Mucosa of descending colon (tissue), 3 donors: ENCODE measurements around the gene KLHDC1. TPM values are rescaled to one million over a fixed set of nuclear protein-coding genes. Genes with fewer than 3 reads are reported as not detected.

ENCODE experiments used
- ATAC-seq: fragments of 200-7000 bp; cut with Tn5 transposase; one replicate; pipeline ENCODE4 v1.9.1; 2020; ENCODE audit warnings: mild to moderate bottlenecking, moderate library complexity
- DNase-seq, 3 donors: peaks; one replicate each; pipeline ENCODE4 v3.0.0-alpha.2; 2020
- H3K36me3 ChIP-seq: fragments of 200-600 bp; one replicate; pipeline ENCODE4 v1.8.0; 2021; ENCODE audit warnings: low read depth, mild to moderate bottlenecking
- H3K4me1 ChIP-seq: fragments of 200-600 bp; one replicate; pipeline ENCODE4 v1.8.0; 2021; ENCODE audit warnings: low read depth, mild to moderate bottlenecking
- H3K4me3 ChIP-seq: fragments of 200-600 bp; one replicate; pipeline ENCODE4 v1.8.0; 2021; ENCODE audit warnings: mild to moderate bottlenecking
- H3K9me3 ChIP-seq: fragments of 200-600 bp; one replicate; pipeline ENCODE4 v1.8.0; 2021; ENCODE audit warnings: mild to moderate bottlenecking
- CTCF ChIP-seq: fragments of 200-600 bp; IDR thresholded peaks from one replicate; pipeline ENCODE4 v1.8.0; 2022; ENCODE audit warnings: antibody characterized with exemption, mild to moderate bottlenecking
- intact Hi-C, 2 donors: fragments of 100-400 bp; cut with DNase I in 1 of 2; cut with micrococcal nuclease in 1 of 2; formaldehyde crosslinking; loops; one replicate each; pipeline versions ENCODE4 v1.11.0 to v1.11.1; 2022; cut with DNase I, micrococcal nuclease
- total RNA-seq, 3 donors: library from RNA; stranded (reverse); fragmentation: NEBNext Ultra II Directional in 2 of 3; extraction: Animal tissue kit (Norgen Biotek cat#: 25700) in 2 of 3; gene quantifications; one replicate each; pipeline versions ENCODE4 v1.2.1 to v1.2.4, GENCODE V29; 2021 to 2023
- donor health status: DM: no; HTN: no; CAD: no; lungs with moderate emphysema.
- donor health status: DM: no; HTN: no; CAD: no.
- donor health status: DM: no; HTN: yes; CAD: no.

KLHDC1 gene
- total RNA-seq, 3 donors from 2014 or later: 1.8 to 12.5 (median 2.7) TPM

GRCh38 chr14:49783394-49784014, 90.6 kb downstream of the KLHDC1 start:
- TF ChIP-seq CTCF: no peak
- Histone ChIP-seq H3K36me3 (peaks cover 14% of the 10 kb centered on the region), H3K4me3 (no peak overlapping the region), H3K9me3 (no peaks in the 10 kb centered on the region), H3K4me1 (peaks cover 5% of the 10 kb centered on the region)
- intact Hi-C loops: loop anchor here (10.0 kb wide), 1 partner anchor 51 kb away; no protein-coding TSS in a partner anchor
- ATAC-seq (no peak), DNase-seq (no peak)

GRCh38 chr14:49786315-49786714, 93.4 kb downstream of the KLHDC1 start:
- H3K36me3 ChIP-seq: peaks cover 14% of the 10 kb centered on the region
- intact Hi-C loops: loop anchor here (10.0 kb wide), 1 partner anchor 48 kb away; no protein-coding TSS in a partner anchor
- no peak for TF ChIP-seq CTCF
- no peaks in the 10 kb centered on the region for H3K9me3 ChIP-seq
- ATAC-seq (no peak), DNase-seq (no peak)
- H3K4me1 ChIP-seq: peaks cover 5% of the 10 kb centered on the region
- H3K4me3 ChIP-seq: no peak overlapping the region

GRCh38 chr14:49792618-49793017, 99.7 kb downstream of the KLHDC1 start:
- no peak overlapping the region for H3K4me3 ChIP-seq
- intact Hi-C loops: no loop called here
- no peak for ATAC-seq

GRCh38 chr14:49796025-49796424, 103.1 kb downstream of the KLHDC1 start:
- intact Hi-C loops: no loop called here
- Histone ChIP-seq H3K4me1 (no peaks in the 10 kb centered on the region), H3K9me3 (no peaks in the 10 kb centered on the region), H3K36me3 (peaks cover 10% of the 10 kb centered on the region), H3K4me3 (no peak overlapping the region)
- no peak for TF ChIP-seq CTCF
- no peak for DNase-seq
- ATAC-seq: no peak

More at GRCh38 chr14:49792618-49793017, 99.7 kb downstream of the KLHDC1 start:
- Histone ChIP-seq H3K9me3 (no peaks in the 10 kb centered on the region), H3K4me1 (no peaks in the 10 kb centered on the region), H3K36me3 (no peaks in the 10 kb centered on the region)
- DNase-seq: no peak
- TF ChIP-seq CTCF: no peak

Other genes starting within 250 kb of the KLHDC1 start
- 1,000 to 10,000 TPM; 1,102 to 1,301 (median 1,154) TPM for gene RPS29, start 106.7 kb upstream of the KLHDC1 start, total RNA-seq
- 10 to 100 TPM; 15.3 to 19.7 (median 17.5) TPM for gene LRR1, start 94.2 kb upstream of the KLHDC1 start, total RNA-seq
- 100 to 1,000 TPM; 146 to 197 (median 178) TPM for gene RPL36AL, start 72.5 kb upstream of the KLHDC1 start, total RNA-seq
- gene MGAT2, start 72.3 kb upstream of the KLHDC1 start, total RNA-seq: 10 to 100 TPM; 28.7 to 64.5 (median 34.6) TPM
- 1 to 10 TPM; 6.6 to 8.8 (median 6.8) TPM for gene DNAAF2, start 57.9 kb upstream of the KLHDC1 start, total RNA-seq
- gene POLE2, start 4.9 kb upstream of the KLHDC1 start, total RNA-seq: 1 to 10 TPM; 1.7 to 8.1 (median 2.9) TPM
- 10 to 100 TPM; 65.2 to 83.0 (median 75.0) TPM for gene KLHDC2, start 75.0 kb downstream of the KLHDC1 start, total RNA-seq
- gene NEMF, start 159.7 kb downstream of the KLHDC1 start, total RNA-seq: 10 to 100 TPM; 54.8 to 68.9 (median 66.6) TPM
- 100 to 1,000 TPM in 2 of 3 donors, 10 to 100 TPM in 1; 84.3 to 125 (median 123) TPM for gene ARF6, start 200.0 kb downstream of the KLHDC1 start, total RNA-seq